ENCODE data around the gene MICU1. TPM values are rescaled to one million over a fixed set of nuclear protein-coding genes. Genes with fewer than 3 reads are reported as not detected.
A peak's percentile ranks its signal among the peaks of the same experiment; 100 is the strongest.

Gene MICU1
- total RNA-seq, 1 donor from 2014 or later = 28.7 TPM

DNA sequence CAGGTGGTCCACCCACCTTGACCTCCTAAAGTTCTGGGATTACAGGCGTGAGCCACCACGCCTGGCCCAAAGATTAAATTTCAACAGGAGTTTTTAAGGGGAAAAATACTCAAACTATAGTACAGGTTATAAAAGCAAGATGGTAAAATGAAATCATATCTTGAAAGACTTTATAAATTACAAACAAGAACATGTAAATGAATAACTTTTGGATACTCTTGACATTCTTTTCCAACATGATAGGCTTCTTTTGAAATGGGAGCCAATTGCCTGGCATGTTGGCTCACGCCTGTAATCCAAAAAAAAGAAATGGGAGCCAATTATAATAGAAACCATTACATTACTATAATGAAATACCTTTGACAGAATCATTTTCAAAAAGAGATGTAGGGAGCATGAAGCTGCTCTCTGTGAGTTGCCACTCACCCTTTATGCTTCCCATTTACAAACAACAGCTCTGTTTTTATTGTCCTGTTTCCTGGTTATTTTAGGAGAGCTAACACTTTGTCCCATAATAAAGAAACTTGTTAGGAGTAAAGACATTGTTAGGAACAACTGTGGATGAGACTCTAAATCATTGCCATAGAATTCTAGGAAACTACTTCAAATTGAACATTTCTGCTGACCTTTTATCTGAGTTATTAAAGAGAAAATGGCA lies 41.5 kb upstream of the MICU1 start:
- Histone ChIP-seq H2AFZ (ENCODE audit: low read depth, low read length) (no peak overlapping the region), H3K79me2 (ENCODE audit: insufficient read depth, low read length) (no peaks in the 10 kb centered on the region), H3K27ac (ENCODE audit: low read depth, low read length) (no peak overlapping the region), H3K9ac (ENCODE audit: low read length) (no peak overlapping the region), H3K36me3 (ENCODE audit: insufficient read depth, low read length) (no peaks in the 10 kb centered on the region), H3K4me3 (ENCODE audit: insufficient read depth, low read depth, low read length) (no peak overlapping the region), H3K4me1 (ENCODE audit: insufficient read depth, low read length) (no peaks in the 10 kb centered on the region), H3K9me3 (ENCODE audit: insufficient read depth, low read depth, low read length) (no peaks in the 10 kb centered on the region), H4K20me1 (ENCODE audit: insufficient read depth, low read length) (no peaks in the 10 kb centered on the region), H3K4me2 (ENCODE audit: low read length) (no peak overlapping the region), H3K27me3 (ENCODE audit: insufficient read depth, low read length) (no peaks in the 10 kb centered on the region)
- H3K36me3 Mint-ChIP-seq (ENCODE audit: low read depth, unreplicated experiment) = no peaks in the 10 kb centered on the region
- H3K27ac Mint-ChIP-seq (ENCODE audit: unreplicated experiment) = no peak overlapping the region
- H3K4me3 Mint-ChIP-seq (ENCODE audit: unreplicated experiment) = no peak overlapping the region
- H3K4me1 Mint-ChIP-seq (ENCODE audit: low read depth, unreplicated experiment) = peaks cover 4% of the 10 kb centered on the region
- H3K9me3 Mint-ChIP-seq (ENCODE audit: unreplicated experiment) = peaks cover 2% of the 10 kb centered on the region
- DNase-seq (ENCODE audit: low read depth) = no peak
- no peak for TF ChIP-seq EZH2 (IDR thresholded peaks at IDR 0.05; ENCODE audit: insufficient read depth, low read length)
- TF ChIP-seq, protein P1, sequence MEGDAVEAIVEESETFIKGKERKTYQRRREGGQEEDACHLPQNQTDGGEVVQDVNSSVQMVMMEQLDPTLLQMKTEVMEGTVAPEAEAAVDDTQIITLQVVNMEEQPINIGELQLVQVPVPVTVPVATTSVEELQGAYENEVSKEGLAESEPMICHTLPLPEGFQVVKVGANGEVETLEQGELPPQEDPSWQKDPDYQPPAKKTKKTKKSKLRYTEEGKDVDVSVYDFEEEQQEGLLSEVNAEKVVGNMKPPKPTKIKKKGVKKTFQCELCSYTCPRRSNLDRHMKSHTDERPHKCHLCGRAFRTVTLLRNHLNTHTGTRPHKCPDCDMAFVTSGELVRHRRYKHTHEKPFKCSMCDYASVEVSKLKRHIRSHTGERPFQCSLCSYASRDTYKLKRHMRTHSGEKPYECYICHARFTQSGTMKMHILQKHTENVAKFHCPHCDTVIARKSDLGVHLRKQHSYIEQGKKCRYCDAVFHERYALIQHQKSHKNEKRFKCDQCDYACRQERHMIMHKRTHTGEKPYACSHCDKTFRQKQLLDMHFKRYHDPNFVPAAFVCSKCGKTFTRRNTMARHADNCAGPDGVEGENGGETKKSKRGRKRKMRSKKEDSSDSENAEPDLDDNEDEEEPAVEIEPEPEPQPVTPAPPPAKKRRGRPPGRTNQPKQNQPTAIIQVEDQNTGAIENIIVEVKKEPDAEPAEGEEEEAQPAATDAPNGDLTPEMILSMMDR (IDR thresholded peaks at IDR 0.05; ENCODE audit: insufficient read depth, low read depth, low read length) = no peak
- no peaks in the 10 kb centered on the region for H3K27me3 Mint-ChIP-seq (ENCODE audit: low read depth, unreplicated experiment)
- no peak for FAIRE-seq

DNA sequence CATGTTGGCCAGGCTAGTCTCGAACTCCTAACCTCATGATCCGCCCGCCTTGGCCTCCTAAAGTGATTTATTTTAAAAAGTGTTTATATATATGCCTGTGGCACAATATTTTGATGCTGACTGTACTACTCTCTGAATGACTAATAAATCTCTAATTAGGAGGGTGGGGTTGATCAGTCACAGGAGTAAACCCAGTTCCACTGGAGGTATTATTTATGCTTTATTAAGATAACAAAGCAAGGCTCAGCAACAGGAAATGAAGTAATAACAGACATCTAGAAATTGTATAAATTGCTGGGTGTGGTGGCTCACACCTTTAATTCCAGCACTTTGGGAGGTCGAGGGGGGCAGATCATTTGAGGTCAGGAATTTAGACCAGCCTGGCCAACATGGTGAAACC lies 40.0 kb upstream of the MICU1 start:
- FAIRE-seq (no peak), DNase-seq (ENCODE audit: low read depth) (peak; percentile 17)

DNA sequence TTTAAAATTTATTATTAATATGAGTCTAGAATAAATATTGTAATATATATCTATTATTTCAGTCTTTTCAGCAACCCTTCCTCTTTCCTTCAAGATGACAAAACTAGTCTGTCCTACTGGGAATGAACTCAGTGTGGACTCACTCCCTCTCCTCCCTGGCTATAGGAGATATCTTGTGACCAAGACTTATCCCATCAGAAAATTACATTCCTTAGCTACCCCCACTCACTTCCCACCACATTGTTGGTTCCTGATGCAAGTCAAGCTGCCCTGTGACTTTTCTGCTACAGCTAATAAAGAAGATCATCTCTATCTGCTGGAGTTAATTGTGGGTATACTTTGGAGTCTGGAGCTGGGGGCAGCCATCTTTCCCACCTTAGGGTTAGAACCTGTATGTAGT lies 38.1 kb upstream of the MICU1 start:
- Histone ChIP-seq H3K9ac (ENCODE audit: low read length) (no peak overlapping the region), H4K20me1 (ENCODE audit: insufficient read depth, low read length) (no peaks in the 10 kb centered on the region), H3K4me2 (ENCODE audit: low read length) (no peak overlapping the region), H3K36me3 (ENCODE audit: insufficient read depth, low read length) (no peaks in the 10 kb centered on the region), H3K27me3 (ENCODE audit: insufficient read depth, low read length) (no peaks in the 10 kb centered on the region), H3K4me1 (ENCODE audit: insufficient read depth, low read length) (no peaks in the 10 kb centered on the region), H3K4me3 (ENCODE audit: insufficient read depth, low read depth, low read length) (no peak overlapping the region), H2AFZ (ENCODE audit: low read depth, low read length) (peak overlapping the region; percentile 50), H3K79me2 (ENCODE audit: insufficient read depth, low read length) (no peaks in the 10 kb centered on the region), H3K27ac (ENCODE audit: low read depth, low read length) (no peak overlapping the region), H3K9me3 (ENCODE audit: insufficient read depth, low read depth, low read length) (no peaks in the 10 kb centered on the region)
- H3K4me3 Mint-ChIP-seq (ENCODE audit: unreplicated experiment) = no peak overlapping the region
- DNase-seq (ENCODE audit: low read depth) (no peak), FAIRE-seq (no peak)
- peak overlapping the region; percentile 79 for H3K27ac Mint-ChIP-seq (ENCODE audit: unreplicated experiment)
- TF ChIP-seq, protein P1 (IDR thresholded peaks at IDR 0.05; ENCODE audit: insufficient read depth, low read depth, low read length) = no peak
- no peak for TF ChIP-seq EZH2 (IDR thresholded peaks at IDR 0.05; ENCODE audit: insufficient read depth, low read length)
- H3K4me1 Mint-ChIP-seq (ENCODE audit: low read depth, unreplicated experiment) = peaks cover 4% of the 10 kb centered on the region
- no peaks in the 10 kb centered on the region for H3K9me3 Mint-ChIP-seq (ENCODE audit: unreplicated experiment)
- H3K27me3 Mint-ChIP-seq (ENCODE audit: low read depth, unreplicated experiment) = no peaks in the 10 kb centered on the region
- no peaks in the 10 kb centered on the region for H3K36me3 Mint-ChIP-seq (ENCODE audit: low read depth, unreplicated experiment)

More for the DNA sequence above, 40.0 kb upstream of the MICU1 start:
- Histone ChIP-seq H3K9me3 (ENCODE audit: insufficient read depth, low read depth, low read length) (no peaks in the 10 kb centered on the region), H3K4me3 (ENCODE audit: insufficient read depth, low read depth, low read length) (no peak overlapping the region), H3K36me3 (ENCODE audit: insufficient read depth, low read length) (no peaks in the 10 kb centered on the region), H4K20me1 (ENCODE audit: insufficient read depth, low read length) (no peaks in the 10 kb centered on the region), H3K9ac (ENCODE audit: low read length) (no peak overlapping the region), H3K4me2 (ENCODE audit: low read length) (no peak overlapping the region), H3K27ac (ENCODE audit: low read depth, low read length) (no peak overlapping the region), H3K79me2 (ENCODE audit: insufficient read depth, low read length) (no peaks in the 10 kb centered on the region), H3K27me3 (ENCODE audit: insufficient read depth, low read length) (no peaks in the 10 kb centered on the region), H3K4me1 (ENCODE audit: insufficient read depth, low read length) (no peaks in the 10 kb centered on the region), H2AFZ (ENCODE audit: low read depth, low read length) (no peak overlapping the region)
- Mint-ChIP-seq H3K36me3 (ENCODE audit: low read depth, unreplicated experiment) (no peaks in the 10 kb centered on the region), H3K27ac (ENCODE audit: unreplicated experiment) (no peak overlapping the region), H3K4me3 (ENCODE audit: unreplicated experiment) (no peak overlapping the region), H3K9me3 (ENCODE audit: unreplicated experiment) (no peaks in the 10 kb centered on the region), H3K27me3 (ENCODE audit: low read depth, unreplicated experiment) (no peaks in the 10 kb centered on the region), H3K4me1 (ENCODE audit: low read depth, unreplicated experiment) (peaks cover 4% of the 10 kb centered on the region)
- TF ChIP-seq EZH2 (IDR thresholded peaks at IDR 0.05; ENCODE audit: insufficient read depth, low read length) = no peak
- TF ChIP-seq, protein P1 (IDR thresholded peaks at IDR 0.05; ENCODE audit: insufficient read depth, low read depth, low read length) = no peak

Measured in astrocyte (in vitro differentiated cells and primary cell).